Activated CD4-positive, alpha-beta memory T cell treated with anti-CD3 and anti-CD28 coated beads, Interleukin-2, amount 10 ng/mL, durations not matched to agents 7 days and 5 days (primary cell): ENCODE measurements around the gene TMEM231. TPM values are rescaled to one million over a fixed set of nuclear protein-coding genes. Genes with fewer than 3 reads are reported as not detected.
"Not testable (repeated sequence)": the region's sequence is repeated elsewhere in the genome, so short reads cannot be mapped to it uniquely, and the experiment has no call there.

ENCODE experiments used
- CTCF ChIA-PET: fragments of 350-600 bp; sonication (Branson Sonifier 250); formaldehyde crosslinking; loops from one replicate; lab custom pipeline; 2021; ENCODE audit warnings: antibody characterized with exemption, inconsistent platforms; lab: Charles Lee
- POLR2A ChIA-PET: fragments of 350-600 bp; sonication (Branson Sonifier 250); formaldehyde crosslinking; loops from one replicate; lab custom pipeline; 2021; ENCODE audit warnings: antibody characterized with exemption; lab: Charles Lee
- DNase-seq: peaks from one replicate; pipeline ENCODE4 v3.0.0-alpha.2; 2020
- H3K27ac Mint-ChIP-seq: one replicate; pipeline ENCODE4 v1.8.0; 2021; ENCODE audit warnings: mild to moderate bottlenecking, mixed read lengths
- H3K27me3 Mint-ChIP-seq: one replicate; pipeline ENCODE4 v1.8.0; 2021; ENCODE audit warnings: mixed read lengths
- H3K36me3 Mint-ChIP-seq: one replicate; pipeline ENCODE4 v1.8.0; 2021; ENCODE audit warnings: low read depth, mixed read lengths
- H3K4me1 Mint-ChIP-seq: one replicate; pipeline ENCODE4 v1.8.0; 2021; ENCODE audit warnings: mixed read lengths
- H3K4me3 Mint-ChIP-seq: one replicate; pipeline ENCODE4 v1.8.0; 2021; ENCODE audit warnings: mild to moderate bottlenecking, mixed read lengths
- H3K9me3 Mint-ChIP-seq: one replicate; pipeline ENCODE4 v1.8.0; 2021; ENCODE audit warnings: mixed read lengths
- total RNA-seq, 2 experiments: library from RNA; stranded (reverse); gene quantifications; one replicate each; pipeline ENCODE4 v1.2.3, GENCODE V29; 2021

TMEM231 gene
- total RNA-seq = 1 to 10 TPM; 1.9 to 2.0 TPM

GRCh38 chr16:75555707-75556430, at the start of gene TMEM231:
TMEM231 (minus strand) TSS chr16:75556252; CDS start chr16:75556209, 43 bp downstream.
- H3K27ac Mint-ChIP-seq = peak within 1 kb of the TSS; percentile 71
- peak; percentile 98 for DNase-seq
- no peaks in the 10 kb centered on the region for H3K36me3 Mint-ChIP-seq
- POLR2A ChIA-PET = interaction anchor here (1.1 to 2.9 kb wide), 5 partner anchors 10 to 123 kb away, joined by 3 to 30 read pairs (median 10); partner anchors contain the start of genes ADAT1, GABARAPL2, KARS1 and TERF2IP
- H3K9me3 Mint-ChIP-seq = no peaks in the 10 kb centered on the region
- CTCF ChIA-PET = interaction anchor here (0.6 to 1.5 kb wide), 8 partner anchors 11 to 208 kb away, joined by 3 to 16 read pairs (median 4); partner anchors contain the start of genes KARS1 and TERF2IP
- H3K4me1 Mint-ChIP-seq = peaks cover 23% of the 10 kb centered on the region
- peak within 1 kb of the TSS; percentile 86 for H3K4me3 Mint-ChIP-seq
- H3K27me3 Mint-ChIP-seq = peaks cover 5% of the 10 kb centered on the region

DNA sequence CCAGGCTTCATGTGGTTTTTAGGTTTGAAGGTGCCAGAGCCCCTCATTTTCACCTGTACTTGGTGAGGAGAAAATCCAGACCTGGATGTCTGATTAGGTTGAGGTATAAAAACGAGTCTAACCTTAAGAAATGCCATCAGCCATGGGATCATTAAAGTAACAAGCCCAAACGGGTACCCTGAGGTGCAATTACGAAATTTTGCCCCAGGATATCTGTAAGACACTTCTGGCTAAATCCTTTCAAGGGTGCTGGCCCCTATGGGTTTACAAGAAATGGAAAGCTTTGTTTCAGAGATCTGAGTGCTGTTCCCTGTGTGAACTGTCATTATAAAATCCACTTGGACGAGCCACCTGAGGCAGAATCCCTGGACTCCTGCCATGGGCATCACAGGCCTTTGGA, 47.2 kb upstream of the TMEM231 start:
- peaks cover 13% of the 10 kb centered on the region for H3K9me3 Mint-ChIP-seq
- no peak overlapping the region for H3K4me3 Mint-ChIP-seq
- ChIA-PET POLR2A (no interaction called here), CTCF (no interaction called here)
- no peak for DNase-seq
- peaks cover 63% of the 10 kb centered on the region for H3K36me3 Mint-ChIP-seq
- H3K4me1 Mint-ChIP-seq = no peaks in the 10 kb centered on the region
- H3K27ac Mint-ChIP-seq = no peak overlapping the region
- no peaks in the 10 kb centered on the region for H3K27me3 Mint-ChIP-seq

DNA sequence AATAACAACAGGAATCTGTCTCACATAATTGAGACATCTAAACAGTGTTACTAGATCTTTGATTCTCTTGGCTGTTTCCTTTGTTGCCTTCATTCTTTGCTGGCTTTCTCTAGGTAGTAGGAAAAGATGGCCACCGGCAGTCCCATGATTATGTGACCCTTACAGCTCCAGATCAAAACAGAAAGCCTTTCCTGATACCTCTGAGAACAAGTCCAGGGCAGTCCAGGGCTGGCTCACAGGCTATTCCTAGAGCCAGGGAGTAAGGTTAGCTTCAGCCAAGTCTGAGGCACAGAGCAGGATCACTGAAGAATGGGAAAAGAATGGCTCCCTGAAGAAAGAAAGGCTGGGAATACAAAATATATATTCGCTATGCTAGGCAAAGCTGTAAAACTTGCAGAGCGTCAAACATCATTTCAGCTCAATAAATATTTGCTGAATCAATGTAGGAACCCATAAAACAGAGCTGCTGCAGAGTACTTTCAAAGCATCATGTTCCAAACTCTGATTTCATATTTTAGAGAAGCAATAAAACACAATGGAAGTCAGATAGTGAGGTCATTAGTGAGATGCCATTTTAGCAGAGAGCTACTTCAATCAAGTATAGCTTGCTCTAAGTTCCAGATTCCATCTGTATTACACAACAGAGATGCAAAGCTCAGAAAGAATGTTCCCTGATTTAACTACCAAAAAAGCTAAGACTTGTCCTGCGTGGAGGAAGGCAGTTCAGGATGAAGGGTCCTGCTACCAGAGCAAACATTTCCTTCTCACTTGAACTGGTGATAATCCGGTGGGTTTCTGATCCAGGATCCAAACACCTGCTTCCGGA, 43.6 kb upstream of the TMEM231 start:
- H3K4me1 Mint-ChIP-seq = peaks cover 3% of the 10 kb centered on the region
- POLR2A ChIA-PET = interaction anchor here (0.9 kb wide), 1 partner anchor 11 kb away, joined by 3 read pairs; no protein-coding TSS in a partner anchor
- H3K4me3 Mint-ChIP-seq = no peak overlapping the region
- H3K27me3 Mint-ChIP-seq = no peaks in the 10 kb centered on the region
- DNase-seq = no peak
- no peak overlapping the region for H3K27ac Mint-ChIP-seq
- peaks cover 61% of the 10 kb centered on the region for H3K36me3 Mint-ChIP-seq
- peaks cover 13% of the 10 kb centered on the region for H3K9me3 Mint-ChIP-seq
- CTCF ChIA-PET = interaction anchor here (1.0 kb wide), 1 partner anchor 17 kb away, joined by 3 read pairs; no protein-coding TSS in a partner anchor

DNA sequence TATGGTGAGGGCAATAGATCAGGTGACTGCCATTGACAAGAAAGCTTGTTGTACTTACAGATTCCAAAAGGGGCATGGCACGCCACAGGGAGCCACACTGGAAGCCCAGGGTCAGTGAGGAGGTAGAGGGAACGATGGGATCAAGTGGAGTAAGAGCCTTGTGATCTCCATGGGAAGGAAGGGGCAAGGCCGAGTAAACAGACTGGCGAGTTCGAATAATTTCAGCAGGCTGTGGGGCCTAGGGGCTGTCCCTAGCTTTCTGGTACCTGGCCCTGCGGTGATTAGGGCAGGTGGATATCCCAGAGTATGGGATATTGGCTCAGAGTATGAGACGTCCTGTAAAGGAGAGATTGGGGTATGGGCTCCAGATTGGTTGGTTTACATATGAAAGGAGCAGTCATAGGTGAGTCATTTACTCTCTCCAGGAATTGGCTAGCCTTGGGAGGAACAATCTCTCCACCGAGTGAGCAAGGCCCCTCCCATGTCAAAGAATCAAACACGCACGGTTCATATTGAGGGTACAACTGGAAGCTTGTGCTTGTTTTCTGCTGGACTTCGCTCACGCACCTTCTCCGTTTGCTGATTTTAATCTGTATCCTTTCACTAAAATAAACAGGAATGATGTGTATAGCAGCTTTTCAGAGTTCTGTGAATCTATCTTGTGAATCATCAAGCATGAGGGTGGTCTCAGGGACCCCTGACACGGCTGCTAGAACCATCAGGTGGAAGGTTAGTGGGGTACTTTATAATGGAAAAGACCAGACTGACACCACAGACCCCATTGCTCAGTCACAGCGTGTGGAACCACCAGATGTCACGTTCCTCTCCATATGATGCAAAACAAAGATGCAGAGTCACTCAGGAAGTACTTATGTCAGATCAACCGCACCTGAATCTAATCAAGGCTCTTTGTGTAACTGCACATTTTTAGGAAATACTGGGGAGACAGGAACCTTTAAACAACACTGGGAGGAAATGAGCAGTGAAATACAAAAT, 38.1 kb upstream of the TMEM231 start:
- H3K4me3 Mint-ChIP-seq = no peak overlapping the region
- H3K27ac Mint-ChIP-seq = peak overlapping the region; percentile 47
- no peaks in the 10 kb centered on the region for H3K27me3 Mint-ChIP-seq
- H3K4me1 Mint-ChIP-seq = peaks cover 14% of the 10 kb centered on the region
- H3K9me3 Mint-ChIP-seq = no peaks in the 10 kb centered on the region
- peak; percentile 17 for DNase-seq
- POLR2A ChIA-PET = interaction anchor here (0.9 kb wide), 1 partner anchor 53 kb away, joined by 3 read pairs; the partner anchor contains the start of genes KARS1 and TERF2IP
- CTCF ChIA-PET = no interaction called here
- H3K36me3 Mint-ChIP-seq = peaks cover 21% of the 10 kb centered on the region

DNA sequence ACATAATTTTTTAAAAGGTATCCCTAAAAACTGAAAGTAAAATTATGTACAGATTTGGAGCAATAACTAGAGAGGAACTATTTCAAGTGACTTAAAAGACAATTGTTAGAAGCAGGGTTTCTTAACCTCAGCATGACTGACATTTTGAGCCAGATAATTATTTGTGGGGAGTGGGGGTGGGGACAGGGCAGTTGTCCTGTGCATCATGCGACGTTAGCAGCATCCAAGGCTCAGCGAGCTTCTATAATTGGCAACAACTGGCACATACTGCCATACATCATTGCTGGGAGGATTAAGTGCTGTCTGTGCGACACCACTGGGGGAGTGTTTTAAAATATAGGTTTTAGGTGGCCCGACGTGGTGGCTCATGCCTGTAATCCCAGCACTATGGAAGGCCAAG, 37.3 kb upstream of the TMEM231 start:
- no peak for DNase-seq
- CTCF ChIA-PET = interaction anchor here (0.6 kb wide), 1 partner anchor 76 kb away, joined by 3 read pairs; no protein-coding TSS in a partner anchor
- Mint-ChIP-seq H3K27me3 (no peaks in the 10 kb centered on the region), H3K36me3 (peaks cover 20% of the 10 kb centered on the region), H3K4me3 (no peak overlapping the region), H3K27ac (no peak overlapping the region), H3K9me3 (no peaks in the 10 kb centered on the region), H3K4me1 (peaks cover 14% of the 10 kb centered on the region)
- POLR2A ChIA-PET = interaction anchor here (0.9 kb wide), 1 partner anchor 54 kb away, joined by 3 read pairs; the partner anchor contains the start of genes KARS1 and TERF2IP

- H3K27ac Mint-ChIP-seq, H3K27me3 Mint-ChIP-seq, DNase-seq, POLR2A ChIA-PET, H3K9me3 Mint-ChIP-seq, CTCF ChIA-PET, H3K4me3 Mint-ChIP-seq: not testable (repeated sequence)
- peaks cover 10% of the 10 kb centered on the region for H3K36me3 Mint-ChIP-seq
- H3K4me1 Mint-ChIP-seq = peaks cover 14% of the 10 kb centered on the region
Observed at GRCh38 chr16:75591927-75592326, 35.9 kb upstream of the TMEM231 start.

DNA sequence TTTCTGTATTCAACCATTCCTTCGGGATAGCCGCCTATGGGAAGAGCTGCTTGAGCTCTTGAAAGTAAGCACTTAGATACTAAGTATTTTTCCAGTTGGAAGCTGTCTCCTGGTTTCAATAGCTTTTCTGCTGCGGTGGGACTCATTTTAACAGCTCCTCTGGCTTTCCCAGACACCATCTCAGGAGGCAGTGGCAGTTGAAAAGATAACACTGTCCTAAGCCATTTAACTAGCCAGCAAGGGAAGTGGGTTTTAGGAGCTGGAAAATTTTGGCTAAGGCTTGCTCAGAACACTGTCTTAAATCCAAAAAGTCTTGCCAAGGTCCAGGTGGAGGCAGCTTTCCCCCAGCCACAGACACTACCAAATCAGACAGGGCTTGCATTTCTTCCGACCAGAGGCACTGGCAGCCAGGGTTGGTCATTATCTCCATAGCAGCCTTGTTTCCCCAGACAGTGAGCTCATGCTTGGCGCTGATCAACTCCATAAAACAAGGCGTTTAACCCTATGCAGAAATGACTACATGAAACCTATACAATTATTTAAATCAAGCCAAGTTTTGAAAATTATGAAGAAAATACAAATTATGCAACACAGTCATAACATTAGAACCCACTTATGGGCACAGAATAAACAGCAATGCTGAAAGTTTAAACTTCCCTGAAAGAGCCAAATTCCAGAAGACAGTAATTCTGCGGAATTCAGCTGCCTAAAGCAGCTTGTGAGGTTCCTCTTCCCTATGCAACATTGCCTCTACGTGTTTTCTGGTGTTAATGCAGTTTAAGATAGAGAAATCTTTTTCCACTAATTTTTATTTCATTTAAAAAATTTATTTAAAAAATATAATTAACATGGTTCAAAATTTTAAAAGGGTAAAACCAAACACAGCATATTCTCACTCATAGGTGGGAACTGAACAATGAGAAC, 35.1 kb upstream of the TMEM231 start:
- no peak overlapping the region for H3K4me3 Mint-ChIP-seq
- no peak overlapping the region for H3K27ac Mint-ChIP-seq
- no peaks in the 10 kb centered on the region for H3K27me3 Mint-ChIP-seq
- peaks cover 14% of the 10 kb centered on the region for H3K4me1 Mint-ChIP-seq
- peaks cover 7% of the 10 kb centered on the region for H3K36me3 Mint-ChIP-seq
- no peak for DNase-seq
- ChIA-PET CTCF (no interaction called here), POLR2A (no interaction called here)
- no peaks in the 10 kb centered on the region for H3K9me3 Mint-ChIP-seq

- H3K9me3 Mint-ChIP-seq = no peaks in the 10 kb centered on the region
- CTCF ChIA-PET = no interaction called here
- H3K27me3 Mint-ChIP-seq = no peaks in the 10 kb centered on the region
- no peak for DNase-seq
- peaks cover 3% of the 10 kb centered on the region for H3K36me3 Mint-ChIP-seq
- H3K27ac Mint-ChIP-seq = no peak overlapping the region
- H3K4me1 Mint-ChIP-seq = peaks cover 11% of the 10 kb centered on the region
- no peak overlapping the region for H3K4me3 Mint-ChIP-seq
- POLR2A ChIA-PET = no interaction called here
Observed at GRCh38 chr16:75589306-75589705, 33.3 kb upstream of the TMEM231 start.

- ChIA-PET POLR2A (no interaction called here), CTCF (no interaction called here)
- DNase-seq = no peak
- H3K4me1 Mint-ChIP-seq = peaks cover 8% of the 10 kb centered on the region
- H3K9me3 Mint-ChIP-seq = no peaks in the 10 kb centered on the region
- no peak overlapping the region for H3K27ac Mint-ChIP-seq
- no peaks in the 10 kb centered on the region for H3K36me3 Mint-ChIP-seq
- H3K27me3 Mint-ChIP-seq = no peaks in the 10 kb centered on the region
- no peak overlapping the region for H3K4me3 Mint-ChIP-seq
Observed at GRCh38 chr16:75588716-75589115, 32.7 kb upstream of the TMEM231 start.

- no peak for DNase-seq
- Mint-ChIP-seq H3K4me3 (no peak overlapping the region), H3K27ac (no peak overlapping the region), H3K4me1 (peaks cover 9% of the 10 kb centered on the region), H3K27me3 (no peaks in the 10 kb centered on the region), H3K36me3 (peaks cover 15% of the 10 kb centered on the region), H3K9me3 (no peaks in the 10 kb centered on the region)
- ChIA-PET POLR2A (interaction anchor here (1.2 kb wide), 1 partner anchor 17 kb away, joined by 3 read pairs; no protein-coding TSS in a partner anchor), CTCF (no interaction called here)
Observed at GRCh38 chr16:75584108-75584507, 28.1 kb upstream of the TMEM231 start.

DNA sequence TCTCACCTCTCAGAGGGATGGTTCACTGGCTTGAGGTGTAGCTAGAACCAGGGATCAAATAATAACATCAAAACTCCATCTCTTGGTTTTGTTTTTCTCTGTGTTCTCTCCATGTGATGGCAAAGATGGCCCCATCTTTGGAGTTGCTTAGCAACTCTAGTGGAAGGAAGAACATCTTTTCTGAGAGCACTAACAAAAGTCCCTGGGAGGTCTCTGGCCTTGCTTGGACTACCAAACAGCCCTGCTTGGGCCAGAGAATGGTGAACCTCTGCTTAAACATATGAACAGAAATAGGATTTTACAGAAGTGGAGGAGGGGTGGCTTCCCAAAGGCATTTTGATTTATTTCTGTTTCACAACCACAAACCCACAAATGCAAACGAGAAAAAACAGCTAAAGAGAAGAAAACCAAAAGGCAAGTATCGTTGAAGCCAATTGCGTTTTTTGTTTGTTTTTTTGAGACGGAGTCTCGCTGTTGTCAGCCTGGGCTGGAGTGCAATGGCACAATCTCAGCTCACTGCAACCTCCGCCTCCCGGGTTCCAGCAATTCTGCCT, 23.3 kb upstream of the TMEM231 start:
- POLR2A ChIA-PET = interaction anchor here (1.9 kb wide), 1 partner anchor 68 kb away, joined by 4 read pairs; the partner anchor contains the start of genes KARS1 and TERF2IP
- H3K4me3 Mint-ChIP-seq = no peak overlapping the region
- no peak overlapping the region for H3K27ac Mint-ChIP-seq
- peaks cover 14% of the 10 kb centered on the region for H3K4me1 Mint-ChIP-seq
- DNase-seq = no peak
- no peaks in the 10 kb centered on the region for H3K27me3 Mint-ChIP-seq
- CTCF ChIA-PET = no interaction called here
- peaks cover 43% of the 10 kb centered on the region for H3K36me3 Mint-ChIP-seq
- H3K9me3 Mint-ChIP-seq = no peaks in the 10 kb centered on the region
